Large intestine (tissue), 3 donors: ENCODE measurements around the gene SPAG9. TPM values are rescaled to one million over a fixed set of nuclear protein-coding genes. Genes with fewer than 3 reads are reported as not detected.
A peak's percentile ranks its signal among the peaks of the same experiment; 100 is the strongest.

ENCODE experiments used
- DNase-seq, 2 donors: peaks; one replicate each; pipeline versions ENCODE4 v3.0.0 to v3.0.0-alpha.2; 2013
- H3K27ac ChIP-seq: one replicate; pipeline ENCODE4 v1.5.1; 2013; ENCODE audit warnings: low read length
- H3K27me3 ChIP-seq: 2 replicates; pipeline ENCODE4 v1.6.1; 2013; ENCODE audit warnings: low read length; ENCODE audit not compliant: control insufficient read depth, insufficient read depth
- H3K36me3 ChIP-seq: 2 replicates; pipeline ENCODE4 v1.6.1; 2013; ENCODE audit warnings: low read length; ENCODE audit not compliant: control insufficient read depth, insufficient read depth
- H3K4me1 ChIP-seq: one replicate; pipeline ENCODE4 v1.6.1; 2013; ENCODE audit warnings: low read length; ENCODE audit not compliant: control insufficient read depth, insufficient read depth
- H3K4me3 ChIP-seq: one replicate; pipeline ENCODE4 v1.5.1; 2013; ENCODE audit warnings: low read length
- H3K9me3 ChIP-seq: one replicate; pipeline ENCODE4 v1.6.1; 2013; ENCODE audit warnings: mild to moderate bottlenecking, low read depth, low read length, moderate library complexity; ENCODE audit not compliant: control insufficient read depth
- WGBS: methylation state at CpG from one replicate; pipeline ENCODE4 v1.1.5; 2013; ENCODE audit warnings: low lambda C conversion rate; ENCODE audit not compliant: insufficient coverage; 5-methylcytosine and 5-hydroxymethylcytosine counted together
- polyA plus RNA-seq: library from polyadenylated mRNA; unstranded; fragments of 120-200 nt; gene quantifications from one replicate; pipeline ENCODE4 v1.2.1, GENCODE V29; 2013

SPAG9 gene
- polyA plus RNA-seq, 1 donor = 68.2 TPM

DNA sequence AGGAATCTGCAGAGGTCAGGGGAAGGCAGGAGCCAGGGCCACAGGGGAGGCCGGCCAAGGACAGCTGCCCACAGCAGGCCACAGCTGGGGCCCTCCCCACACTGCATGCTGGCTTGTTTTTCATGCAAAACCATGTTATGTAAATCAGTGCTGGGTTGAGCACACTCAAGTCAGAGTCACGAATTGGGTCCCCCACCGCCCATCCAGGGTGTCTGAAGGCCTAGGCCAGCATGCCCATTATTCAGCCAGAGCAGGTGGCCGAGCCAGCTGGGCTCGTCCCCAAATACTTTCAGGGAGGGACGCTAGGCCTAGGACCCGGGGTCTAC is 203.3 kb downstream of the SPAG9 start:
- DNase-seq = no peak
- Histone ChIP-seq H3K27ac (peak overlapping the region; percentile 98), H3K27me3 (no peaks in the 10 kb centered on the region), H3K4me1 (peaks cover 83% of the 10 kb centered on the region), H3K36me3 (no peaks in the 10 kb centered on the region), H3K4me3 (no peak overlapping the region), H3K9me3 (no peaks in the 10 kb centered on the region)
- WGBS = no CpG with 5 or more reads among the region's 7 CpGs

DNA sequence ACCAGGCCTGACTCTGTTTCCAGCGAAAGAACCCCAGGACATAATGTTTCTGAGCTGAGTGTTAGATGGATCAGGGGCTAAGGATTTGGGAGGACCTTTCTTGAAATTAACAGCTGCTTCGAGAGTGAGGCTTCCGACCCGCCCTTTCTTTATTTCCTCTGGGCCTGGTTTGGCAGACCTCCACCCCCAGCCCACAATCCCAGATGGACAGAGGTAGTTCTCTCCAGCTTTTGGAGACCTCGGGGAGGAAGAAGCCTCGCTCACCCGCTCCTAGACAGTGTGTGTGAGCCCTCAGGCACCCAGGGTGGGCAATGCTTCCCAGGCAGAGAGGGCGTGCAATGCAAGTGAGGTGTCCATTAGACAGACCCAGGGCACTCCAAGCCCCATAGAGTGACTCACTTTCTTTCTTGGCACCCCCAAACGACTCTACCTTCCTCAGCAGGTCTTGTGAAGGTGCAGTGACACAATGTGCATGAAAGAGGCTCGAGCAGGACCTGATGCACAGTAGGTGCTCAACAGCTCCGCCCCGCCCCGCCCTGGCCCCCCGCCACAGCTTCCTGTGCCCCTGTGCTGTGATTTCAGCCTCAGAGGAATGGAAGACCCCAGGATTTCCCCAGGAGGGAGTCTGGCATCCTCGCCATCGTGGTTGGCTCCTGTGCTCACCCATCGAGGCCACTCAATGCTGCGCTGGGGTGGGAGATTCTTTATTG is 203.8 kb downstream of the SPAG9 start:
- Histone ChIP-seq H3K27ac (peak overlapping the region; percentile 98), H3K9me3 (no peaks in the 10 kb centered on the region), H3K4me3 (no peak overlapping the region), H3K36me3 (no peaks in the 10 kb centered on the region), H3K4me1 (peaks cover 78% of the 10 kb centered on the region), H3K27me3 (no peaks in the 10 kb centered on the region)
- no peak for DNase-seq
- WGBS = no CpG with 5 or more reads among the region's 18 CpGs

DNA sequence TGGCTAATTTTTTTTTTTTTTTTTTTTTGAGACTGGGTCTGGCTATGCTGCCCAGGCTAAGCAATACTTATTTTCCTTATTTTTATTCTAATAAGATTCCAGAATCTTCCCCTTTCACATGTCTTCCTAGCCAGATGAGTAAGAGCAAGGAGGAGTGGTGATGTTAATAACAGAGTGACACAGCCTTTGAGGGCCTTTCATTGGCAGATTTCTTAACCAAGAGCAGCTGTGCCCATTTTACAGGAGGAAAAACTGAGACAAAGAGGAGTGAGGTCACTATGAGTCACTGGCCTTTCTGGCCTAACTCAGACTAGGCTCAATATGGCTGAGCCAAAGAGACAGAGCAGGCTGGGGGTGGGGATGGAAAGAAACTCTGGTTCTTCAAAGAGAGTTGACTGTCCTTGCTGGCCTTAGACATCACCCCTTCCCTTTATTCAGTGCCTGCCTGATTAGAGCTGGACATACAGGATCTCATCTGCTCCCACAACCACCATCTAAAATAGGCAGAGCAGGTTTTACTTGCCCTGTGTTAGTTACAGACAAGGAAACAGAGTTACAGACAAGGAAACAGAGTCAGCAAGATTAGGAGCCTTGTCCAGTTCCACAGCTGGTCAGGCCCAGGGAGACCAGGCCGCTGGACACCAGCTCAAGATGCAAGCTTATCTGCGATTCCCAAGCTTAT is 204.5 kb downstream of the SPAG9 start:
- no CpG with 5 or more reads among the region's 2 CpGs for WGBS
- H3K27ac ChIP-seq = peak overlapping the region; percentile 75
- no peaks in the 10 kb centered on the region for H3K36me3 ChIP-seq
- H3K9me3 ChIP-seq = no peaks in the 10 kb centered on the region
- peaks cover 71% of the 10 kb centered on the region for H3K4me1 ChIP-seq
- H3K4me3 ChIP-seq = no peak overlapping the region
- no peaks in the 10 kb centered on the region for H3K27me3 ChIP-seq
- DNase-seq = no peak

DNA sequence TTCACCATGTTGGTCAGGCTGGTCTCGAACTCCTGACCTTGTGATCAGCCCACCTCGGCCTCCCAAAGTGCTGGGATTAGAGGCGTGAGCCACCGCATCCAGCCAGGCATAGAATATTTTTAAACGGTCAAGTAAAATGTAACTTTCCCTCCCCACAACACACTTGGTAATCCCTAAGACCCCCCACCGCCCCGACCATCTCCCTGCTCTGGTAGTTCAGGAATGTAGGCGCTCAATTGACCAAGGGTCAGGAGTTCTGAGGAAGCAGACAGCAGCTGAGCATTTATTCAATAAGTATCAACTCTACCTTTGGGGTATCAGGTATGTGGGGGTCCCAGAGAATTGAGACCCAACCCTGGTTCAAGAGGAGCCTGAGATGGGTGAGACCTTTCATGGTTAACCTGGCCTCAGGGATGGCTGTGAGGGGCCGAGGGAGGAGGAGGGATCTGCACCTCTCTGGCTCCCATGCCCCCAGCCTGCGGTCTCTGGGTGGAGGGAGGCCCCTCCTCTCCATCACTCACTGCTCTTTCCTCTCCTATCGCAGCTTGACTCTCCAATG is 206.1 kb downstream of the SPAG9 start:
- Histone ChIP-seq H3K36me3 (no peaks in the 10 kb centered on the region), H3K27me3 (no peaks in the 10 kb centered on the region), H3K4me1 (peaks cover 64% of the 10 kb centered on the region), H3K4me3 (no peak overlapping the region), H3K9me3 (no peaks in the 10 kb centered on the region), H3K27ac (peak overlapping the region; percentile 75)
- WGBS = no CpG with 5 or more reads among the region's 11 CpGs
- DNase-seq = no peak

DNA sequence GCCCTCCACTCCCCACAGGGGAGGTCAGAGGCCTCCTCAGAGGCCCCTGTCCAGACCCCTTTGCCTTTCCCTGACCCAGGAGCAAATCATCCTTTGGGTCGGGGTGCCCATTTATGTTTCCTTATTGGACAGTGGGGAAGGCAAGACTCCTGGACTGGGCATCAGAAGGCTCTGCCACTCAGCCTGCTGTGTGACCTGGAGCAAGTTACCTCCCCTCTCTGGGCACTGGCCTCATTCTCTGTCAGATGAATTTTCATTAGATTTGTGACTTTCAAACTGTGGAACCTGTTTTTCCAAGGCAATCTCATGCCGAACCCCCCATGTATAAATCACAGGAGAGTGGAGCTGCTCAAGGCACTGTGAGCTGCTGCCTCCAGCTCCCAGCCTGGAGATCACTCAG is 207.5 kb downstream of the SPAG9 start:
- Histone ChIP-seq H3K4me3 (no peak overlapping the region), H3K9me3 (no peaks in the 10 kb centered on the region), H3K27me3 (no peaks in the 10 kb centered on the region), H3K36me3 (no peaks in the 10 kb centered on the region), H3K27ac (no peak overlapping the region), H3K4me1 (peaks cover 64% of the 10 kb centered on the region)
- no peak for DNase-seq
- WGBS = no CpG with 5 or more reads among the region's 2 CpGs

Other genes with a start within 250 kb of the SPAG9 start
- 60.0 TPM for gene NME1, start 32.7 kb upstream of the SPAG9 start, polyA plus RNA-seq
- gene NME2, start 45.5 kb upstream of the SPAG9 start, polyA plus RNA-seq = 386 TPM
- gene MBTD1, start 139.2 kb upstream of the SPAG9 start, polyA plus RNA-seq = 28.0 TPM
- 37.0 TPM for gene UTP18, start 139.7 kb upstream of the SPAG9 start, polyA plus RNA-seq